Parathyroid adenoma (tissue), 2 donors: Measurements from ENCODE around the gene EPHA6.

ENCODE experiments used
- H2AFZ ChIP-seq: fragments of 300-600 bp; sonication (generic); one replicate; pipeline ENCODE4 v1.7.0; 2017; ENCODE audit warnings: antibody characterized with exemption, mild to moderate bottlenecking
- H3K27ac ChIP-seq: fragments of 300-600 bp; sonication (generic); one replicate; pipeline ENCODE4 v1.7.0; 2017
- H3K27me3 ChIP-seq: fragments of 300-600 bp; sonication (generic); one replicate; pipeline ENCODE4 v1.7.0; 2017; ENCODE audit warnings: low read length; ENCODE audit not compliant: control insufficient read depth, insufficient read depth
- H3K36me3 ChIP-seq: fragments of 300-600 bp; sonication (generic); one replicate; pipeline ENCODE4 v1.7.0; 2017; ENCODE audit warnings: low read length; ENCODE audit not compliant: control insufficient read depth, insufficient read depth
- H3K4me1 ChIP-seq: fragments of 300-600 bp; sonication (generic); one replicate; pipeline ENCODE4 v1.7.0; 2017; ENCODE audit warnings: control low read depth
- H3K4me2 ChIP-seq: fragments of 300-600 bp; sonication (generic); one replicate; pipeline ENCODE4 v1.7.0; 2017; ENCODE audit warnings: low read length
- H3K4me3 ChIP-seq: fragments of 300-600 bp; sonication (generic); one replicate; pipeline ENCODE4 v1.7.0; 2017; ENCODE audit warnings: low read depth, low read length
- H3K79me2 ChIP-seq: fragments of 300-600 bp; sonication (generic); one replicate; pipeline ENCODE4 v1.7.0; 2017; ENCODE audit warnings: control low read depth
- H3K9ac ChIP-seq: fragments of 300-600 bp; sonication (generic); one replicate; pipeline ENCODE4 v1.7.0; 2017; ENCODE audit warnings: mild to moderate bottlenecking
- H3K9me3 ChIP-seq: fragments of 300-600 bp; sonication (generic); one replicate; pipeline ENCODE4 v1.7.0; 2017; ENCODE audit warnings: low read length; ENCODE audit not compliant: control insufficient read depth
- TF ChIP-seq, protein P1 (sequence below): fragments of 300-600 bp; sonication (generic); IDR thresholded peaks from one replicate; pipeline ENCODE4 v1.7.0; 2017; ENCODE audit warnings: antibody characterized with exemption, mild to moderate bottlenecking
- donor health status: primary hyperparathyroidism.

Gene EPHA6

GRCh38 chr3:97070302-97070701 is 255.9 kb downstream of the EPHA6 start:
- Histone ChIP-seq H3K9me3 (no peaks in the 10 kb centered on the region), H2AFZ (no peak overlapping the region), H3K27ac (no peak overlapping the region), H3K4me2 (no peak overlapping the region), H3K9ac (no peak overlapping the region), H3K79me2 (no peaks in the 10 kb centered on the region), H3K27me3 (no peaks in the 10 kb centered on the region), H3K36me3 (no peaks in the 10 kb centered on the region), H3K4me3 (no peak overlapping the region), H3K4me1 (no peaks in the 10 kb centered on the region)
- TF ChIP-seq, protein P1, sequence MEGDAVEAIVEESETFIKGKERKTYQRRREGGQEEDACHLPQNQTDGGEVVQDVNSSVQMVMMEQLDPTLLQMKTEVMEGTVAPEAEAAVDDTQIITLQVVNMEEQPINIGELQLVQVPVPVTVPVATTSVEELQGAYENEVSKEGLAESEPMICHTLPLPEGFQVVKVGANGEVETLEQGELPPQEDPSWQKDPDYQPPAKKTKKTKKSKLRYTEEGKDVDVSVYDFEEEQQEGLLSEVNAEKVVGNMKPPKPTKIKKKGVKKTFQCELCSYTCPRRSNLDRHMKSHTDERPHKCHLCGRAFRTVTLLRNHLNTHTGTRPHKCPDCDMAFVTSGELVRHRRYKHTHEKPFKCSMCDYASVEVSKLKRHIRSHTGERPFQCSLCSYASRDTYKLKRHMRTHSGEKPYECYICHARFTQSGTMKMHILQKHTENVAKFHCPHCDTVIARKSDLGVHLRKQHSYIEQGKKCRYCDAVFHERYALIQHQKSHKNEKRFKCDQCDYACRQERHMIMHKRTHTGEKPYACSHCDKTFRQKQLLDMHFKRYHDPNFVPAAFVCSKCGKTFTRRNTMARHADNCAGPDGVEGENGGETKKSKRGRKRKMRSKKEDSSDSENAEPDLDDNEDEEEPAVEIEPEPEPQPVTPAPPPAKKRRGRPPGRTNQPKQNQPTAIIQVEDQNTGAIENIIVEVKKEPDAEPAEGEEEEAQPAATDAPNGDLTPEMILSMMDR, result no peak

GRCh38 chr3:97074546-97074945 is 260.2 kb downstream of the EPHA6 start:
- no peaks in the 10 kb centered on the region for H3K9me3 ChIP-seq
- H2AFZ ChIP-seq, result no peak overlapping the region
- TF ChIP-seq, protein P1, result no peak
- H3K27ac ChIP-seq, result no peak overlapping the region
- no peak overlapping the region for H3K9ac ChIP-seq
- no peaks in the 10 kb centered on the region for H3K79me2 ChIP-seq
- H3K4me2 ChIP-seq, result no peak overlapping the region
- no peak overlapping the region for H3K4me3 ChIP-seq
- no peaks in the 10 kb centered on the region for H3K36me3 ChIP-seq
- no peaks in the 10 kb centered on the region for H3K27me3 ChIP-seq
- no peaks in the 10 kb centered on the region for H3K4me1 ChIP-seq

- no peak overlapping the region for H3K4me2 ChIP-seq
- H3K36me3 ChIP-seq, result no peaks in the 10 kb centered on the region
- no peaks in the 10 kb centered on the region for H3K9me3 ChIP-seq
- H3K9ac ChIP-seq, result no peak overlapping the region
- TF ChIP-seq, protein P1, result no peak
- H3K27me3 ChIP-seq, result no peaks in the 10 kb centered on the region
- H2AFZ ChIP-seq, result no peak overlapping the region
- no peak overlapping the region for H3K4me3 ChIP-seq
- no peaks in the 10 kb centered on the region for H3K79me2 ChIP-seq
- H3K27ac ChIP-seq, result no peak overlapping the region
- no peaks in the 10 kb centered on the region for H3K4me1 ChIP-seq
These were observed 262.3 kb downstream of the EPHA6 start for GRCh38 chr3:97076673-97077072.

DNA sequence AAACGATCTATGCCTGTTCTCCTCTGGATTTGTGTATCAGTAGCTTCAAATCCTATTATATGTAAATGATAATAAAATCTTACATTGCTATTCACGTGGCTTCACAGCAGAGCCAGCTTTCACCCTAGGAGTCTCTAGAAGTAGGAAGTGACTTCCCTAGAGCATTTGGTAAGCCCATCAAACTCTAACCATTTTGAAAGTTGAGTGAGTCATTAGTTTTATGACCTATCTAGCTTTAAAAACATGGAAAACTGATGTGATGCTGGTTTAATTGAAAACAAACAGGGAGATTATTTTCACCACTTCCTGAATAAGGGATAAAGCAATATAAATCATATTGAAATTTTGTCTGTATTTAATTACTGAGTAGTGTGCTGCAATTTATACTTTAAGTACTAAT is 275.2 kb downstream of the EPHA6 start:
- H3K4me1 ChIP-seq, result no peaks in the 10 kb centered on the region
- no peaks in the 10 kb centered on the region for H3K79me2 ChIP-seq
- no peak overlapping the region for H3K4me2 ChIP-seq
- H3K9me3 ChIP-seq, result no peaks in the 10 kb centered on the region
- TF ChIP-seq, protein P1, result no peak
- H2AFZ ChIP-seq, result no peak overlapping the region
- H3K4me3 ChIP-seq, result no peak overlapping the region
- H3K9ac ChIP-seq, result no peak overlapping the region
- no peaks in the 10 kb centered on the region for H3K27me3 ChIP-seq
- no peak overlapping the region for H3K27ac ChIP-seq
- no peaks in the 10 kb centered on the region for H3K36me3 ChIP-seq

- no peaks in the 10 kb centered on the region for H3K36me3 ChIP-seq
- H3K27me3 ChIP-seq, result no peaks in the 10 kb centered on the region
- no peak overlapping the region for H2AFZ ChIP-seq
- H3K9me3 ChIP-seq, result no peaks in the 10 kb centered on the region
- no peaks in the 10 kb centered on the region for H3K79me2 ChIP-seq
- no peak overlapping the region for H3K27ac ChIP-seq
- no peak overlapping the region for H3K4me3 ChIP-seq
- no peaks in the 10 kb centered on the region for H3K4me1 ChIP-seq
- TF ChIP-seq, protein P1, result no peak
- H3K4me2 ChIP-seq, result no peak overlapping the region
- H3K9ac ChIP-seq, result no peak overlapping the region
These were observed 288.2 kb downstream of the EPHA6 start for GRCh38 chr3:97102641-97103040.
